ENCODE data around the gene CLIC1. TPM values are rescaled to one million over a fixed set of nuclear protein-coding genes. Genes with fewer than 3 reads are reported as not detected.

Gene CLIC1
- polyA plus RNA-seq, 1 donor (not counting 4 experiments of a cell fraction or from before 2014, with no cell fraction given) = 832 TPM

GRCh38 chr6:31692353-31692752 lies 44.0 kb downstream of the CLIC1 start:
- Histone ChIP-seq H3K4me2 (ENCODE audit: control insufficient read depth, extremely low read depth, insufficient read depth, low read depth, low read length) (no peak overlapping the region), H3K4me3 (ENCODE audit: control insufficient read depth in 2 of 3, extremely low read depth in 1 of 3, insufficient read depth in 2 of 3, low read depth in 1 of 3, low read length in 3 of 3) (no peak overlapping the region), H3K27ac (ENCODE audit: control insufficient read depth, insufficient read depth, low read length) (no peak overlapping the region), H3K9ac (ENCODE audit: control insufficient read depth, extremely low read depth, insufficient read depth, low read length) (no peak overlapping the region), H4K20me1 (ENCODE audit: control insufficient read depth, extremely low read depth, insufficient read depth, low read length) (no peaks in the 10 kb centered on the region), H3K9me3 (ENCODE audit: control insufficient read depth, low read depth, low read length) (no peaks in the 10 kb centered on the region), H2AFZ (ENCODE audit: control insufficient read depth, low read length) (no peak overlapping the region), H3K79me2 (ENCODE audit: control insufficient read depth, insufficient read depth, low read length) (no peaks in the 10 kb centered on the region), H3K27me3 (ENCODE audit: control insufficient read depth, extremely low read depth, insufficient read depth, low read length) (no peaks in the 10 kb centered on the region), H3K9me1 (ENCODE audit: control insufficient read depth, extremely low read depth, insufficient read depth, low read length) (no peaks in the 10 kb centered on the region), H3K36me3 (ENCODE audit: control insufficient read depth in 2 of 2, extremely low read depth in 1 of 2, insufficient read depth in 2 of 2, low read length in 2 of 2) (peaks cover 22 to 39% of the 10 kb centered on the region in 2 experiments), H3K4me1 (ENCODE audit: control insufficient read depth, extremely low read depth, insufficient read depth, low read length) (no peaks in the 10 kb centered on the region)
- no peak for FAIRE-seq
- dilution Hi-C loops (cut with MboI; ENCODE audit: extremely low pct_ligation_motif_present, low sequenced_read_pairs) = no loop called here
- no peak for TF ChIP-seq CTCF (optimal IDR thresholded peaks at IDR 0.05 in 1 of 3, IDR thresholded peaks at IDR 0.05 in 1 of 3, conservative IDR thresholded peaks at IDR 0.05 in 1 of 3; ENCODE audit: extremely low read depth in 1 of 3, insufficient read depth in 2 of 3, low read length in 3 of 3)
- no peak for DNase-seq (ENCODE audit: low read depth, low spot score)

GRCh38 chr6:31691564-31692108 lies 44.7 kb downstream of the CLIC1 start:
- no peak overlapping the region for H2AFZ ChIP-seq (ENCODE audit: control insufficient read depth, low read length)
- no peaks in the 10 kb centered on the region for H3K9me3 ChIP-seq (ENCODE audit: control insufficient read depth, low read depth, low read length)
- H3K9me1 ChIP-seq (ENCODE audit: control insufficient read depth, extremely low read depth, insufficient read depth, low read length) = no peaks in the 10 kb centered on the region
- no peaks in the 10 kb centered on the region for H3K27me3 ChIP-seq (ENCODE audit: control insufficient read depth, extremely low read depth, insufficient read depth, low read length)
- TF ChIP-seq EZH2 (IDR thresholded peaks at IDR 0.05; ENCODE audit: low read length) = no peak
- no peak for TF ChIP-seq CTCF (optimal IDR thresholded peaks at IDR 0.05 in 1 of 3, IDR thresholded peaks at IDR 0.05 in 1 of 3, conservative IDR thresholded peaks at IDR 0.05 in 1 of 3; ENCODE audit: extremely low read depth in 1 of 3, insufficient read depth in 2 of 3, low read length in 3 of 3)
- FAIRE-seq (no peak), DNase-seq (ENCODE audit: low read depth, low spot score) (no peak)
- H3K9ac ChIP-seq (ENCODE audit: control insufficient read depth, extremely low read depth, insufficient read depth, low read length) = no peak overlapping the region
- no peak overlapping the region for H3K27ac ChIP-seq (ENCODE audit: control insufficient read depth, insufficient read depth, low read length)
- no peak overlapping the region for H3K4me2 ChIP-seq (ENCODE audit: control insufficient read depth, extremely low read depth, insufficient read depth, low read depth, low read length)
- no peak overlapping the region for H3K4me3 ChIP-seq (ENCODE audit: control insufficient read depth in 2 of 3, extremely low read depth in 1 of 3, insufficient read depth in 2 of 3, low read depth in 1 of 3, low read length in 3 of 3)
- H4K20me1 ChIP-seq (ENCODE audit: control insufficient read depth, extremely low read depth, insufficient read depth, low read length) = no peaks in the 10 kb centered on the region
- H3K4me1 ChIP-seq (ENCODE audit: control insufficient read depth, extremely low read depth, insufficient read depth, low read length) = no peaks in the 10 kb centered on the region
- peaks cover 22 to 41% of the 10 kb centered on the region in 2 experiments for H3K36me3 ChIP-seq (ENCODE audit: control insufficient read depth in 2 of 2, extremely low read depth in 1 of 2, insufficient read depth in 2 of 2, low read length in 2 of 2)
- dilution Hi-C loops (cut with MboI; ENCODE audit: extremely low pct_ligation_motif_present, low sequenced_read_pairs) = no loop called here
- H3K79me2 ChIP-seq (ENCODE audit: control insufficient read depth, insufficient read depth, low read length) = no peaks in the 10 kb centered on the region

Data from keratinocyte (primary cell).